Suprapubic skin (tissue), 3 donors: ENCODE results near the gene TRMT112.

Experiments used
- EP300 ChIP-seq: sonication (generic); formaldehyde crosslinking; IDR thresholded peaks from one replicate; pipeline ENCODE4 v1.6.1; 2017; ENCODE audit warnings: antibody characterized with exemption
- POLR2A ChIP-seq, 2 donors: fragments of 450-650 bp; IDR thresholded peaks; one replicate each; pipeline ENCODE4 v1.6.1; 2017; ENCODE audit warnings: antibody characterized with exemption in 2 of 2, mild to moderate bottlenecking in 2 of 2, moderate library complexity in 2 of 2
- TF ChIP-seq, protein P1 (sequence below), 2 donors: fragments of 200-600 bp in 1 of 2; fragments of 450-650 bp in 1 of 2; sonication (generic) in 1 of 2; IDR thresholded peaks; one replicate each; pipeline ENCODE4 v1.5.1; 2016 to 2019; ENCODE audit warnings: antibody characterized with exemption in 2 of 2, mild to moderate bottlenecking in 1 of 2, moderate library complexity in 1 of 2

DNA sequence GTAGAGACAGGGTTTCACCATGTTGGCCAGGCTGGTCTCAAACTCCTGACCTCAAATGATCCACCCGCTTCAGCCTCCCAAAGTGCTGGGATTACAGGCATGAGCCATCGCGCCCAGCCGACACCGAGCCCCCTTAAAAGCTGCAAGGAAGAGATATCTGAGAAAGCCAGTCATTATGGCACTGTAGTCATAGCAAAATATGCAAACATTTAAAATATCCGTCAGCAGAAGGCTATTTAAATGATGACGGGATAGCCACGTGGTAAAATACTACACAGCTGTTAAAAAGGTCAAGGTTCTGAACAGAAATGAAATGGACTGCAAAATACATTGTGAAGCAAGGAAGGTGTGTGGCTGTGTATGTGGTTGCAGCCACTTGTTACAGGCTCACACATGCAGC lies 16.2 kb upstream of the TRMT112 start:
- TF ChIP-seq, protein P1, sequence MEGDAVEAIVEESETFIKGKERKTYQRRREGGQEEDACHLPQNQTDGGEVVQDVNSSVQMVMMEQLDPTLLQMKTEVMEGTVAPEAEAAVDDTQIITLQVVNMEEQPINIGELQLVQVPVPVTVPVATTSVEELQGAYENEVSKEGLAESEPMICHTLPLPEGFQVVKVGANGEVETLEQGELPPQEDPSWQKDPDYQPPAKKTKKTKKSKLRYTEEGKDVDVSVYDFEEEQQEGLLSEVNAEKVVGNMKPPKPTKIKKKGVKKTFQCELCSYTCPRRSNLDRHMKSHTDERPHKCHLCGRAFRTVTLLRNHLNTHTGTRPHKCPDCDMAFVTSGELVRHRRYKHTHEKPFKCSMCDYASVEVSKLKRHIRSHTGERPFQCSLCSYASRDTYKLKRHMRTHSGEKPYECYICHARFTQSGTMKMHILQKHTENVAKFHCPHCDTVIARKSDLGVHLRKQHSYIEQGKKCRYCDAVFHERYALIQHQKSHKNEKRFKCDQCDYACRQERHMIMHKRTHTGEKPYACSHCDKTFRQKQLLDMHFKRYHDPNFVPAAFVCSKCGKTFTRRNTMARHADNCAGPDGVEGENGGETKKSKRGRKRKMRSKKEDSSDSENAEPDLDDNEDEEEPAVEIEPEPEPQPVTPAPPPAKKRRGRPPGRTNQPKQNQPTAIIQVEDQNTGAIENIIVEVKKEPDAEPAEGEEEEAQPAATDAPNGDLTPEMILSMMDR (IDR thresholded peaks at IDR 0.05) = no peak
- TF ChIP-seq EP300 (no peak), POLR2A (IDR thresholded peaks at IDR 0.05) (no peak)
